ENCODE measurements around the gene SAMD11.
"Not testable (repeated sequence)": the region's sequence is repeated elsewhere in the genome, so short reads cannot be mapped to it uniquely, and the experiment has no call there.

SAMD11 gene

GRCh38 chr1:923131-923990 is at the start of gene SAMD11:
Gene SAMD11 (plus strand): TSS chr1:923923. CDS start chr1:924432, 509 bp downstream.
- DNase-seq = peak; percentile 84

GRCh38 chr1:876428-877208 is 47.1 kb upstream of the SAMD11 start:
- DNase-seq = not testable (repeated sequence)

GRCh38 chr1:877209-877986 is 46.3 kb upstream of the SAMD11 start:
- not testable (repeated sequence) for DNase-seq

- DNase-seq = not testable (repeated sequence)
These were observed 43.2 kb upstream of the SAMD11 start for GRCh38 chr1:880511-880910.

GRCh38 chr1:880915-881314 is 42.8 kb upstream of the SAMD11 start:
- DNase-seq = not testable (repeated sequence)

- no peak for DNase-seq
These were observed 37.4 kb upstream of the SAMD11 start for GRCh38 chr1:886311-886710.

GRCh38 chr1:886760-887159 is 37.0 kb upstream of the SAMD11 start:
- DNase-seq = no peak

GRCh38 chr1:888297-888696 is 35.4 kb upstream of the SAMD11 start:
- no peak for DNase-seq

- not testable (repeated sequence) for DNase-seq
These were observed 33.9 kb upstream of the SAMD11 start for GRCh38 chr1:889774-890173.

- not testable (repeated sequence) for DNase-seq
These were observed 33.5 kb upstream of the SAMD11 start for GRCh38 chr1:890234-890633.

GRCh38 chr1:890661-891060 is 33.1 kb upstream of the SAMD11 start:
- no peak for DNase-seq

GRCh38 chr1:897226-897625 is 26.5 kb upstream of the SAMD11 start:
- no peak for DNase-seq

GRCh38 chr1:897951-898350 is 25.8 kb upstream of the SAMD11 start:
- not testable (repeated sequence) for DNase-seq

GRCh38 chr1:899636-900317 is 23.9 kb upstream of the SAMD11 start:
- DNase-seq = no peak

GRCh38 chr1:901108-901859 is 22.4 kb upstream of the SAMD11 start:
- no peak for DNase-seq

GRCh38 chr1:902802-903201 is 20.9 kb upstream of the SAMD11 start:
- DNase-seq = no peak

- no peak for DNase-seq
These were observed 20.4 kb upstream of the SAMD11 start for GRCh38 chr1:903305-903704.

- no peak for DNase-seq
These were observed 19.9 kb upstream of the SAMD11 start for GRCh38 chr1:903721-904271.

GRCh38 chr1:904310-904950 is 19.3 kb upstream of the SAMD11 start:
- DNase-seq = peak; percentile 76

GRCh38 chr1:905071-905749 is 18.5 kb upstream of the SAMD11 start:
- DNase-seq = peak; percentile 43

Measured in fibroblast of upper back skin (primary cell).